NCI-H748 treated with DMSO at 0.1 percent for 48 hours (cell line): ENCODE data around the gene NOC2L.

Experiments used
- DNase-seq: peaks from one replicate; lab custom pipeline; 2025; lab: John Stamatoyannopoulos, UW

NOC2L gene

DNA sequence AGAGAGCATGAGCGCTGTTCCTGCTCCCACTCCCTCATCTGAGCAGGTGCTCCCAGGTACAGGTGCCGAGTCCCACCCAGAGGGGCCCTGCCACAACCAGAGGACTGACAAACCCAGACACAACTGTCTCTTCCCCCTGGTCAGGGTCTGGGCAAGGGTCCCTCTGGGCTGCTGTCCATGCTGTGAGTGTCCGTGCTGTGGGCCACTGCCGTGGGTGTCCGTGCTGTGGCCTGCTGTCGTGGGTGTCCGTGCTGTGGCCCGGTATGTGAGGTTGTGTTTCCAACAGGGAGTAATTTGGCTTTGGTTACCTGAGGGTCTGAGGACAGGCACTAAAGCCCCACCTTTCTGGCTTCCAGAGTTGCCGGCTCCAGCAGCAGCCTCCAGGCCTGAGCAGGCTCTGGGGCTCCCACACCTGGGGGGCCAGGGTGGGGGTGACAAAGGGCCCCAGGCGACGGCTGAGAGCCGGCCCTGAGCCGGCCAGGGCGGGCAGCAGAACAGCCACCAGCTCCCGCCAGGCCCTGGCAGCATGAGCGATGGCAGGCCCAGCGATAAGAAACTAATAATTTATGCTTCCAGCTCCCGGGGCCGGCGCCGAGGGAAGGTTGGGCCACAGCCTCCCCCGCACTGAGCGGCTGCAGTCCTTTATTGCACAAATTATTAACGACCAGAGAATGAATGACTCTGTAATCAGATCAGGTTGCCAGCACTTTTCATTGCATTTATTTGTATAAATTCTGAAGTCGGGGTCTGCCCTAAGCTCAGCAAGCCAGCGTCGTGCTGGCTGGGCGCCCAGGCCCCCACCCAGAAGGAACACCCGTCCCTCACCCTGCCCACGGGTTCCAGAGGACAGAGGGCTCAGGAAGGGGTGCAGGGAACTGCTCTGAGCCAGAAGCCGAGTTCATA lies 42.6 kb downstream of the NOC2L start:
- DNase-seq: no peak

DNA sequence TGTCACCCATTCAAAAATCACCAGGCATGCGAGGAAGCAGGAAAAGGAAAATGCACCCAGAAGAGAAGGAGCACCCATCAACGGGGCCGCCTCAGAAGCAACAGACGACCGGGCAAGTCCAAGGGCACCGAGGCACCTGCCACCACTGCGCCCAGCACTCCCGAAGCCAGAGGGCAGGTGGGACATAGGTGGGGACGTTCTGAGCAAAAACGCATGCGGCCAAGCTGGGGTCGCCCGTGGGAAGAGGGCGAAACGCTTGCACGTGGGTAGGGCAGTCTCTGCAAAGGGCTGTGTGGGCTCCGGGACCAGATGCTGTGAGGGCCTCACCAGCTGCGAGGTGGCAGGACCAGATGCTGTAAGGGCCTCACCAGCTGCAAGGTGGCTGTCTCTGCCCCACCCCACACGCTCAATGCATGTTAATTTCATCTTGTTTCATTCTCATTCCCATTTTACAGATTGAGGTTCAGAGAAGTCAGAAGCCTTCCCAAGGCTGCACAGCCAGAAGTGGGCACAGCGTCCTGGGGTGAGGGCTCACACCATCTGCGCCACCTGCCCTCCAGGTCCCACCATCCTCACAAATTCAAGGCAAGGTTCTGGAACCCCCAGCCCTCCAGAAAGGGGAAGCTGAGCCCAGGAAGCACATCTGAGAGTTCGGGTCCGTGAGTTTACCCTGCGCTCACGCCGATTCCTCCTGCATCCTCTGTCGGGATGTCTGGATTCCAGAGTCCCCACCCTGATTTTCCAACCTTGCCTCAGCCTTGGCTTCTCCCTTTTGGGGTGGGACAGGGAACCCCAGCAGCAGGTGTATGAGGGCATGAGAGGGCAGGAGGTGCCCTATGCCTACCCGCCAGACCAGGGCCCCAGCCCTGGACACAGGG lies 43.5 kb downstream of the NOC2L start:
- DNase-seq: no peak

DNA sequence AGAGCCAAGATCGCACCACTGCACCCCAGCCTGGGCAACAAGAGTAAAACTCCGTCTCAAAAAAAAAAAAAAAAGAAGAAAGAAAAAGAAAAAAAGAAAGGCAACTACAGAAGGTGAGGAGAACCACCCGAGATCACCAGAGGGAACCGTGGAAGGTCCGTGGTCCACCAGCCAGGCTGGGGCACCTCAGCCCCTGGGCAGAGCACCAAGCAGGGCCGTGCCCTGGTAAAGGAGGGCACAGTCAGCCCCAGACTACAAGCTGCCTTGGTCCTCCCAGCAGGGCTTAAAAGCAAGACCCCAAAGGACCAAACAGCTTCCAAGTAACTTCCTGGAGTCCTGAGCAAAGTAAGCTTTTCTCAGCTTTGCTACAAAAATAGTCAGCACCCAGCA lies 44.2 kb downstream of the NOC2L start:
- DNase-seq: no peak

DNA sequence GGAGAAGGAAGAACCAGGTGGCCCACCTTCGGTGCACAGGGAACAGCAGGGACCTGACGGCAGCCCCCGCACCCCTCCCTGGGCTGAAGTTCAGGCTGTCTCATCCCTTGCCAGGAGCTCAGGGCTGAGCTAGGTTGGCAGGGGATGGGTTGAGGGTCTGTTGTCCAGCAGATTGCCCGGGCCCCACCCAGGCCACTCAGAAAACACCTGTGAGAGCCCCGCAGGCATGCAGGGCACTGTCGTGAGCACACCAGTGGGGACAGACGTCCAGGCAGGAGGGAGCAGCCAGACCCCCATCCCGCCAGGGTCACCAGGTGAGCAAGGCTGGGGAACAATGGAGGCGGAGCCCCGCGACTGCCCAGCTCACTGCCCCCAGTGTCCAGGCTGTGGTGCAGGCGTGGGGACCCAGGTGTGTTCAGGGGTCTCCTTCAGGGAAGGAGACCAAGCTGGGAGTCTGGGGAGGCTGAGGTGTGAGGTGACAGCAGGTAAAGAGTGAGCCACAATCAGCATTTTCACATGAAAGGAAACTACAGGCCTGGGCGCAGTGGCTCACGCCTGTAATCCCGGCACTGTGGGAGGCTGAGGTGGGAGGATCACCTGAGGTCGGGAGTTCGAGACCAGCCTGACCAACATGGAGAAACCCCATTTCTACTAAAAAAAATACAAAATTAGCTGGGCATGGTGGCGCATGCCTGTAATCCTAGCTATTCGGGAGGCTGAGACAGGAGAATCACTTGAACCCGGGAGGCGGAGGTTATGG lies 44.7 kb downstream of the NOC2L start:
- no peak for DNase-seq

DNA sequence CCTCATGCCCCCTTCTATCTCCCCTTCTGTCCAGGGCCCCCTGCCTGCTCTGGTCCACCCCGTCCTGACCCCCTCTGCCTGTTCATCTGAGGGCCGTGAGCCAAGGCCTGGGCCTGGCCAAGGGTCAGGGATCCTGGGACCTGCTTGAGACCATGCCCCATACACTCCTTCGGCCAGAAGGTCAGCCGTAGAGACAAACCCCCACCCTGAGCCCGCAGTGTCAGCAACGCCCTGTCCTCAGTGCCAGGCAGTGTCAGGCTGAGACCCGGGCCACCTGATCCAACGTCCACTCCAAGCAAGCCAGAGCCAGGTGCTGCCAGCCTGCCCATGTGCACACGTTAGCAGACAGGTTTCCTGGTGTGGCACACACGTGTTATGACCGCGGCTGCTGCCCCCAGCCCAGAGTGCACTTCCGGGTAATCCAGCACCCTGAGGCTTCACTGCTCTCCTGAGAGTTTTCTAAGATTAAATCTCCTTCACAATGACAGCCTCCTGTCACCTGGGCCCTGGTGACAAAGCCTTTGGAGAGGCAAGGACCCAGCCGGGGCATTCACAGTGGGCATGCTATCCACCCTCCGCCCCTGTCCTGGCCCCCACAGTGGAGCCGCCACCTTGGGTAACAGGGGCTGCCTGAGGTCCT lies 45.4 kb downstream of the NOC2L start:
- DNase-seq: no peak

DNA sequence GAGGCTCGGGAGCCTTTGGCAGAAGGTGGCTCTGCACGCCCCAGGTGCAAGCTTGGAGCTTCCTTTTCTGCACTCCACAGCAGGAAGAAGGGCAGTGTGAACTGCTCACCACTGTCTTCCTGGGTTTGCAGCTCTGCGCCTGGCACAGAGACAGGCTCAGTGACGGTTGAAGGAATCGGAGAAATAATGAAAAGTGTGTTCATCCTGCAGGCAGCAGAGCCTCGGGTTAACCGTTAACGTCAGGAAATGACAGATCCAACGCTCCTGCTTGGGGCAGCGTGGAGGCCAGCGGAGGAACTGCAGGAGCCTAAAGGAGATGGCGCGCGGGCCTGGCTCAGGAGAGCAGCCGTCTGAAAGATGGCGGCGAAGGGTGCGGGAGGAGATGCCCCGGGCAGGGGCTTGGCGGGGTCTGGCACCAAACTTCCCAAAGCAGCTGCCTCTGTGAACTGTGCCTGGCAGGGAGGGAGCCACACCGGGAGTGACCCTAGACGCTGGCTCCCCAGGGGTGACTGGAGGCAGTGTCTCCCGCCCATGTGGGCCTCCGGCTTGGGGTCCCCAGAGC lies 46.2 kb downstream of the NOC2L start:
- DNase-seq: no peak

DNA sequence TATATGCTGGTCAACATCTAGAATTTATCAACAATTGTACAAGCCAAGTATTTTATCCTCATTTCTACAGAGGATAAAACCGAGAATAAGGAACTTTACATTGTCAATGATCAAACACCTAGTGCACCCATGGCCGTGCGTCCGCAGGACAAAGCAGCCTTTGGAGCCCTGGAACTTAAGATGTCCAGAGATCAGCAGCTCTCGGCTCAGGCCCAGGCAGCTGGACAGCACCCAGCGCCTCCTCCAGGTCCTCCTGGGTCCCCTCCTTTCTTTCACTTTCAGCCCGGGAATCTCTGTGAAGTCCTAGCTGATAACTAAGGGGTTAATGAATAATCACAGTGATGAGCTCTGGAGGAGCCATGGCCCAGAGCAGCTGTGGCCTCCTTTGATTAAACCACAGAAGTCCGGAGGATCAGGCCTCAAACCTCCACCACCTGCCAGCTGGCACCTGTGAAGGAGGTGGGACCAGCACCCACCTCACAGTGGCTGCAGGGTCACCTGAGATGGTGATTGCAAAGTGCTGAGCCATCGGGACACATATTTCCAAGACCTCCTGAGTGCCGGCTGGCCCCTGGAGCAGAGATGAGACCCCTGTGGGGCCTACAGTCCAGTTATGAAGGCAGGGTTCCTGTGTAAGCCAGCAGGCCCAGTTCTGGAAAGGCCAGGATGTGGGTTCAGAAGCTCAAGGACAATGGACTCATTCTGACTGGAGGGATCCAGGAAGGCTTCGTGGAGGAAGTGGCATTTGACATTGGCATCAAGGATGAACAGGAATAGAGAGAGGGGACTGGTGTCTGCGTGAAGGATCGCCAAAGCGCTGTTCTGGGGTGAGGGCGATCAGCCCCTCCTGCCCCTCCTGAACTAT lies 46.9 kb downstream of the NOC2L start:
- no peak for DNase-seq

DNA sequence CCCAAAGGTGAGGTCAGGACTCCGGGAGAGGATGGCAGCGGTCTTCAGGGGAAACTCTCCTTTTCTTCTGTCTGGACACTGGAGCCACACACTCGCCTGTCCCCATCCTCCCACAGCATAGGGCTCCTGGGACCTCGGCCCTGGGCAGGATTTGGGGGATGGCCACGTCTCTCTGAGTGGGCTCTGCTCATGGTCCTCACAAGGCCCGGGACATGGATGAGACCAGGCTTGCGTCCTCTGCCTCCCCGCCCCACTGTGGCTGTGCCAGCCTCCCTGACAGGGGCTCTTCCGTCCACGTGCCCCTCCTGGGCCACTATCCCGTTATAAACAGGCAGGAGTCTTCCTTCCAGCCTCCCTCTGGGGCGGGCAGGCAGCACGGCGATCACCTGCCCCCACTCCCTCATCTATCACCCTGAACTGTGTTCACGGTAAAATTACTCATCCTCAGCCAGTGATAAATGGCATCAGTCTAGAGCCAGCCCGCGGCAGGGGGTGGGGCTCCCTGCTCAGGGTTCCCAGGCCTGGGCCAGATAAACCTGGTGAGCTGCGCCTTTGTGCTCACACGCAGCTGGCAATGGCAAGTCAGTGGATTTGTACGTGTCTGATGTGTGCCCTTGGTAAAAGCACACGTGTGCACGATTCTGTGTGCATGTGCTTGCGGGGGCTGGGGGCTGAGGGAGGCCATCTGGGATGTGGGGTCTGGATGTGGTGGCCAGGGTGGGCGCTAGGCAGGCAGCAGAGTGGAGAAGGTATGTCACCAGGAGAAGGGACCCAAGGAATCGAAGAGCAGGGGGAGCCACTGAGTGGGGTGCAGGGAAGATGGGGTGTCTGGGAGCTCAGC lies 48.0 kb downstream of the NOC2L start:
- no peak for DNase-seq

DNA sequence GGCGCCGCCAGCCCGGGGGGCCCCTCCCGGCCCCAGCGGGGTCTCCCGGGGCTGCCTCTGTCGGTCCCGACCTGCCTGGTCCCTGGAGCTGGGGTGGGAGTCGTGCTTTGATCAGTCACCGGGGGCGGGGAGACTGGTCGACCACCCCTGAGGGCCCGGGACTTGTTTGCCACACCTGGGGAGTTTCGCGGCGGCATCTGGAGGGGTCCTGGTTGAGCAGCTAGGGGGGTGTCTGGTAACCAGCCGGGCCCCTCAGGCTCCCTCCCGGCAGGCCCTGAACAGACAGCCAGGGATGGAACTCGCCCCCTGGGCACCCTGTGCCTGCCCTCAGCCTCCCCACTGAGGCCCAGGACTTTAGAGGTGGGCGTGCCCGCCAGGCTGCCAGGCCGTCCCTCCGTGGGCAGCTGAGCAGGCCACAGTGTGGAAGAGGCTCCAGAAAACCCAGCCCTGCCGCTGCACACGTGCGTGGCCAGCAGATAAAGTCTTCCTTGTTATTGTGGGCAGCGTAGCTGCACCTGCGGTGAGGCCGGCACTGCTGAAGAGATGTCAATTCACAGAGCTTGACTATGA lies 48.7 kb downstream of the NOC2L start:
- no peak for DNase-seq

DNA sequence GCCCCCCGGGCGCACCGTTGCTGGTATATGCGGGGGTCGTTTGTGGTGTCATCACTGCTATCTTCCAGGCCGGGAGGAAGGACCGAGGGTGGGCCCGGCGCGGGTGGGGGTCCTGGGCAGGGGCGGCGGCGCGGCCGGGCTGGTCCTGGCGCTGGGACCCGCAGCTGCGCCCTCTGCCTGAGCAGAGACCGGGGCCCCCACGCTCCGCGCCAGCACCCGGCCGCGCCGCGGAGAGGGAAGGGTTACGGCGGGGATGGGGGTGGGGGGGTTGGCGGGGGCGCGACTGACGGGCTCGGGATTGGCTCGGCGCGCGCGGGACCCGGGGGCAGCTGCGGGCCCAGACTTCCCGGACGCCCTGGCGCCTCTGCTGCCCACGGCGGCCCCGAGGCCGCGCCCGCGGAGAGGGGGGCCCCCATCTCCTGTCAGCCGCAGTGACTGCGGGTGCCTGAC lies 49.2 kb downstream of the NOC2L start:
- no peak for DNase-seq

DNA sequence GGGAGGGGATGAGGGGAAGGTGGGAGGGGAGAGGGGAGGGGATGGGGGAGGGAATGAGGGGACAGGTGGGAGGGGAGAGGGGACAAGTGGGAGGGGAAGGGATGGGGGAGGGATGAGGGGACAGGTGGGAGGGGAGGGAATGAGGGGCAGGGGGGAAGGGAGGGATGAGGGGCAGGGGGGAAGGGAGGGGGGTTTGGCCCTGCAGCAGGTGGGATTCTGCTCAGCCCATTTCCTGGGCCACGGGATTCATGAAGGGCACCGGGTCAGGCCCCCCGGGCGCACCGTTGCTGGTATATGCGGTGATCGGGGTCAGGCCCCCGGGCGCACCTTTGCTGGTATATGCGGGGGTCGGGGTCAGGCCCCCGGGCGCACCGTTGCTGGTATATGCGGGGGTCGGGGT lies 50.4 kb downstream of the NOC2L start:
- DNase-seq: no peak

DNA sequence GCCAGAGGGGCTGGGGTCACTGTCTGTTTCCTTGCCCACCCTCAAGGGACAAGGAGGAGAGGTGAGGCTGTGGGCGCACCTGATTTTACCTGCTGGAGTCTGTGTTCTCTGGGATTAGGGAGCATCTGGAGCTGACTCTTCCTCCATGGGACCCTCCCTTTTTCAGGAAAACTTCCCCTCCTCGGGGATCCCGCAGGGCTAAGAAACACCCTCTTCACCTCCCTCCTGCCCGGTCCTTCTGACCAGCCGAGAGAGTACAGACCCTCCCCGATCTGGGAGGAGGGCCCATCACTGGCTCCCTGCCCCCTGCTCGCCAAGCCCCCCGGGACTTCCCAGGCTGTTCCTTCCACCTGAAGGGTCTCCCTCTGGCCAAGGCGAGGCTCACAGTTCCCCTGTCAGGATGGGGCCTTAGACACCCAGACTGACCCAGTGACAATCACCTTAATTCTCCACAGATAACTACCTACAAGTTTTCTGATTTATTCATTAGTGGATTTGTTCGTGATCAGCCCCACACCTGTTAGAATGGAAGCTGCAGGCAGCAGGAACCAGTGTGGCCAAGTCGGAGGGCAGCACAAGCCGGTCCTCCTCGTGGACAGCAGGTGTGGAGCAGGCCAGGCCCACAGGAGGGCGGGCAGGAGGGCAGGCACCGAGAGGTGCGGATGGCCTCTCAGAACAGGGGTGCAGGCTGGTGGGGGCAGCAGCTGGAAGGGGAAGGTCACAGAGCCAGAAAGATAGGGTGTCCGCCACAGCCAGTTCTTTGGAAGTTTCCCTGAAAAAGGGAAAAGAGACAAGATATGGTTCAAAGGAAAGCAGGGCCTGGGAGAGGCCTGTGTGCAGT lies 51.2 kb downstream of the NOC2L start:
- DNase-seq: no peak

DNA sequence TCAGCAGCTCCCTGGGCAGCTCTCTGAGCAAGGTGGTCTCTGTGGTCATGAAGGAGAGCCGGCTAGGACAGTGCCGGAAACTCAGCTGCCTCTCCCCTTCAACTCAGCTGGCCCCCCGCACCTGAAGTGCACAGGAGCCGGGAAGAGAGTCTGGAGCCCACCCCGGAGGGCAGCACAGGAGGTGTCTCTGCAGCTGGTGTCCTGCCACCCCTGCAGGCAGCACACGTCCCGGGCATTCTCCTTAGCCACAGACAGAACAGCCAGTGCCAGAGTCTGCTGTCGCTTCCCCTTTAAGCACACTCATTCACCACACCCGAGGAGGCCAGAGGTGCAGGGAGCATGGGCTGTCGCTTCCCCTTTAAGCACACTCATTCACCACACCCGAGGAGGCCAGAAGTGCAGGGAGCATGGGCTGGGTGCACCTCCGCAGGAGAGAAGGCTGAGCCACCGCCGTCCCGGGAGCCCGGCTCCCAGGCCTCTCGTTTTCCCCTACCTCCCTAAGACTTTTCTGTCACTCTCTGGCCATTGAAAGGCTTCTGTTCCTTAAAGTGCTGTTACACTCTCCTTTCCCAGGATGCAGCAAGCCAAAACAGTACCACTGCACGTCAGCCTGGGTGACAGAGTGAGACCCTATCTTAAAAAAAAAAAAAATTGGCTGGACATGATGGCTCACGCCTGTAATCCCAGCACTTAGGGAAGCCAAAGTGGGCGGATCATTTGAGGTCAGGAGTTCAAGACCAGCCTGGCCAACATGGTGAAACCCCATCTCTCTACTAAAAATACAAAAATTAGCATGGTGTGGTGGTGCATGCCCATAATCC lies 52.2 kb downstream of the NOC2L start:
- DNase-seq: no peak

DNA sequence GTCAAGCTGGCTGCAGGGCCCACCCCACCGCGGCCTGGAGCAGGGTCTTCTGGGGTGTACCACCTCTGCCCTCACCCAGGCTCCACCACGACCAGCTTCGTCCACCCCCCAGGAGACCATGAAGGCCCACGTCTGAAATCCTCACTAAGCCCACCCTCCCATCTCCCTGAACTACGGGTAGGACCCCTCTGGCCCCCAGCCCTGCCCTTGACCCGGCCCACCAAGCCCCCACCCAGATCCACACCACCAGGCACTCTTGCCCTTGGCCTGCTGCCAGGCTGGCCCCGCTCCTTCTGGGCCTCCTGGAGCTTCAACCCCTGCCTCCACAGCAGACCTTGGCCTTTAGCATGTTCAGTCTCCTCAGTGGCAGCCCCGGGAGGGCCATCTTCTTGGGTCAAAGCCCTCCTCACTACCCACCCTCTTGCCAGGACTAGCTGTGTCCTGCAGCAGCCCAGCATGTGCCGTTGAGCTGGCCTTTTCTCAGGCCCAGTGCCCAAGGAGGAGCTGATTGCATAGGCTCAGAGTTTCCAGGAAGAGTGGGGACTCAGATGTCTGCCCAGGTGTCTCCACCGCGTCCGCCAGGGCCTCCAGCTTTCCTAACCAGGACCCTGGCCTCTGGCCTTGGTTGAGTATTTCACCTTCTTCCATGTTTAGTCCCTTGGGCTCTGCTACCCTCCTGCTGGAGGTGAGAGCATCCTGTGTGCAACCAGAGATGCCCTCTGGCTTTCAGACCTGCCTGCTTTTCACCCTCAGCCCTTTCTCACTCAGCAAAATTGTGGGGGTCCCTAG lies 53.1 kb downstream of the NOC2L start:
- DNase-seq: no peak

DNA sequence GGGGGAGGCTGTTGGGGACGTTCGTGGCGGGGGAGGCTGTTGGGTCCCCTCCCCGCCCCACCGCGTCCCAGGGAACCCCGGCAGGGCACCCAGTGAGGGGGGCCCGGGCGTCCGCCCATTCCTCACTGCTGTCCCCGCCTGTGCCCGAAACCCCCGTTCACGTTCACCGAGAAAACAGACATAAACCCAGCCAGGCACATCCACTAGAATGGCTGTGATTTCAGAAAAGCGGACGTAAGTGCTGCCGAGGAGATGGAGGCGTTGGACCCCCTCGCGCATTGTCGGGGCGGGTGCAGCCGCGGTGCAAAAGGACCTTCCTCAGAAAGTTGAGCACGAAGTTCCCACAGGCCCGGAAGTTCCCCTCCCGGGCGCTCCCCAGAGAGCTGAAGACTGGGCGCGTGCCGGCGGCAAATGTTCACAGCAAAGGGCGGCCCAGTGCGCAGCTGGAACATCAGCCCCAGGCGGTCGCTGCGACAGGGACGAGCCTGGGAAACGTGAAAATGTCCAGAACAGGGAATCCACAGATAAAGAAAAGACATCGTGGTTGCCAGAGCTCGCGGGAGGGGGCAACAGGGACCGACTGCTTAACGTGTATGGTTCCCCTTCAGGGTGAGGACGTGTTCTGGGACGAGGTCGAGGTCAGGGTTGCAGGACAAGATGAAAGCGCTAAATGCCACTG lies 53.8 kb downstream of the NOC2L start:
- DNase-seq: no peak
